ENCODE results near the gene GALE. TPM values are rescaled to one million over a fixed set of nuclear protein-coding genes. Genes with fewer than 3 reads are reported as not detected.

Gene GALE
- total RNA-seq, 4 donors from 2014 or later, result 14.1 to 16.7 (median 15.0) TPM

- TF ChIP-seq CTCF (IDR thresholded peaks at IDR 0.05) (no peak), POLR2A (IDR thresholded peaks at IDR 0.05) (no peak)
- DNase-seq, result no peak
- H3K27me3 ChIP-seq, result no peaks in the 10 kb centered on the region
- no peaks in the 10 kb centered on the region for H3K9me3 ChIP-seq
- H3K4me1 ChIP-seq, result peaks cover 7% of the 10 kb centered on the region in 2 donors
- H3K27ac ChIP-seq, result no peak overlapping the region
- intact Hi-C loops (cut with DNase I; ENCODE audit: low total_unique reads), result no loop called here
- no peaks in the 10 kb centered on the region for H3K36me3 ChIP-seq
- no peak overlapping the region for H3K4me3 ChIP-seq
These were observed 52.5 kb downstream of the GALE start for GRCh38 chr1:23748016-23748415.

Other genes with a start within 250 kb of the GALE start
- 100 to 1,000 TPM in 3 of 4 donors, 10 to 100 TPM in 1; 38.4 to 652 (median 260) TPM for gene ID3, start 241.3 kb downstream of the GALE start, total RNA-seq
- gene RPL11, start 108.9 kb downstream of the GALE start, total RNA-seq, result 1,000 to 10,000 TPM in 3 of 4 donors, 100 to 1,000 TPM in 1; 710 to 1,429 (median 1,220) TPM
- 10 to 100 TPM in 3 of 4 donors, 1 to 10 TPM in 1; 9.7 to 35.7 (median 22.6) TPM for gene ELOA, start 57.3 kb downstream of the GALE start, total RNA-seq
- gene PITHD1, start 22.3 kb downstream of the GALE start, total RNA-seq, result 10 to 100 TPM; 27.4 to 59.0 (median 49.9) TPM
- gene LYPLA2, start 9.6 kb downstream of the GALE start, total RNA-seq, result 10 to 100 TPM in 3 of 4 donors, 1 to 10 TPM in 1; 4.6 to 33.5 (median 20.3) TPM
- gene HMGCL, start 24.7 kb upstream of the GALE start, total RNA-seq, result 10 to 100 TPM; 31.0 to 46.6 (median 32.6) TPM
- 10 to 100 TPM in 3 of 4 donors, 1 to 10 TPM in 1; 1.8 to 50.0 (median 23.0) TPM for gene FUCA1, start 67.5 kb upstream of the GALE start, total RNA-seq
- under 1 TPM in 1 of 4 donors, not detected in 3; 0.14 TPM for gene CNR2, start 112.6 kb upstream of the GALE start, total RNA-seq
- 100 to 1,000 TPM in 3 of 4 donors, 10 to 100 TPM in 1; 44.8 to 187 (median 122) TPM for gene PNRC2, start 159.1 kb upstream of the GALE start, total RNA-seq
- 100 to 1,000 TPM; 105 to 198 (median 162) TPM for gene SRSF10, start 179.6 kb upstream of the GALE start, total RNA-seq

All from uterus (tissue), 4 donors.